Neural cell (in vitro differentiated cells): ENCODE measurements around the gene G2E3. TPM values are rescaled to one million over a fixed set of nuclear protein-coding genes. Genes with fewer than 3 reads are reported as not detected.

ENCODE experiments used
- H2AFZ ChIP-seq: fragments of 200-600, 300-800 bp; sonication (generic), shearing (Covaris generic); 2 replicates; pipeline ENCODE4 v1.6.0; 2014; ENCODE audit warnings: low read depth, mild to moderate bottlenecking, antibody characterized with exemption, low read length, moderate library complexity
- H3F3A ChIP-seq: fragments of 200-600 bp; shearing (Covaris generic); 2 replicates; pipeline ENCODE4 v1.6.1; 2016; ENCODE audit warnings: mild to moderate bottlenecking, moderate library complexity, mixed read lengths, antibody characterized with exemption, low read length; ENCODE audit not compliant: insufficient read depth, poor library complexity, severe bottlenecking
- H3K27ac ChIP-seq: fragments of 200-600, 300-800 bp; sonication (generic), shearing (Covaris generic); 2 replicates; pipeline ENCODE4 v1.5.1; 2014; ENCODE audit warnings: mild to moderate bottlenecking, low read length, moderate library complexity
- H3K27me3 ChIP-seq: fragments of 300-800, 200-600 bp; sonication (generic), shearing (Covaris generic); 2 replicates; pipeline ENCODE4 v1.6.0; 2014; ENCODE audit warnings: mild to moderate bottlenecking, low read depth, low read length, moderate library complexity; ENCODE audit not compliant: insufficient read depth
- H3K36me3 ChIP-seq: fragments of 300-800, 200-600 bp; sonication (generic), shearing (Covaris generic); 2 replicates; pipeline ENCODE4 v1.5.1; 2014; ENCODE audit warnings: mild to moderate bottlenecking, antibody characterized with exemption, low read length, moderate library complexity; ENCODE audit not compliant: insufficient read depth
- H3K4me2 ChIP-seq: fragments of 300-800, 200-600 bp; sonication (generic), shearing (Covaris generic); 2 replicates; pipeline ENCODE4 v1.6.0; 2014; ENCODE audit warnings: mild to moderate bottlenecking, low read length
- H3K4me3 ChIP-seq: fragments of 300-800, 200-600 bp; sonication (generic), shearing (Covaris generic); 2 replicates; pipeline ENCODE4 v1.5.1; 2014; ENCODE audit warnings: mild to moderate bottlenecking, low read length, moderate library complexity
- H3K79me2 ChIP-seq: fragments of 200-600 bp; shearing (Covaris generic); replicated peaks from 2 replicates; pipeline ENCODE4 v1.6.0; 2014; ENCODE audit warnings: mild to moderate bottlenecking, low read length, moderate library complexity; ENCODE audit not compliant: insufficient read depth
- H3K9ac ChIP-seq: fragments of 300-800, 200-600 bp; sonication (generic), shearing (Covaris generic); 2 replicates; pipeline ENCODE4 v1.6.1; 2016; ENCODE audit warnings: mild to moderate bottlenecking, low read length, mixed read lengths
- H3K9me2 ChIP-seq: fragments of 200-600 bp; shearing (Covaris generic); 2 replicates; pipeline ENCODE4 v1.6.1; 2016; ENCODE audit warnings: mild to moderate bottlenecking, low read length, mixed read lengths; ENCODE audit not compliant: insufficient read depth
- H3K9me3 ChIP-seq: fragments of 200-600, 300-800 bp; sonication (generic), shearing (Covaris generic); 2 replicates; pipeline ENCODE4 v1.6.1; 2016; ENCODE audit warnings: mild to moderate bottlenecking, mixed run types, low read length, moderate library complexity, mixed read lengths
- H4K20me1 ChIP-seq: fragments of 200-600 bp; shearing (Covaris generic); 2 replicates; pipeline ENCODE4 v1.6.1; 2016; ENCODE audit warnings: mild to moderate bottlenecking, mixed run types; ENCODE audit not compliant: insufficient read depth
- CTCF ChIP-seq: fragments of 450-650 bp; IDR thresholded peaks from 2 replicates; pipeline ENCODE4 v1.5.1; 2014; ENCODE audit warnings: antibody characterized with exemption, mild to moderate bottlenecking, moderate library complexity; ENCODE audit not compliant: poor library complexity, severe bottlenecking
- EP300 ChIP-seq: fragments of 450-650 bp; conservative IDR thresholded peaks from 2 replicates; pipeline ENCODE4 v1.6.1; 2014; ENCODE audit warnings: antibody characterized with exemption, mild to moderate bottlenecking, moderate library complexity; ENCODE audit not compliant: poor library complexity, severe bottlenecking
- EZH2 ChIP-seq: fragments of 200-600, 300-800 bp; shearing (Covaris generic), sonication (generic); IDR thresholded peaks from 2 replicates; pipeline ENCODE4 v1.6.1; 2014; ENCODE audit warnings: antibody characterized with exemption, low read length, borderline replicate concordance, mild to moderate bottlenecking; ENCODE audit not compliant: insufficient read depth, poor library complexity, severe bottlenecking
- MXI1 ChIP-seq: fragments of 450-650 bp; conservative IDR thresholded peaks from 2 replicates; pipeline ENCODE4 v1.6.1; 2014; ENCODE audit warnings: antibody characterized with exemption, mild to moderate bottlenecking; ENCODE audit not compliant: poor library complexity, severe bottlenecking
- POLR2AphosphoS5 ChIP-seq: IDR thresholded peaks from 2 replicates; pipeline ENCODE4 v1.6.1; 2012
- RAD21 ChIP-seq: fragments of 450-650 bp; conservative IDR thresholded peaks from 2 replicates; pipeline ENCODE4 v1.6.1; 2014; ENCODE audit warnings: antibody characterized with exemption, mild to moderate bottlenecking, moderate library complexity
- REST ChIP-seq: IDR thresholded peaks from 2 replicates; pipeline ENCODE4 v1.6.1; 2012; ENCODE audit warnings: borderline replicate concordance
- SMC3 ChIP-seq: fragments of 450-650 bp; conservative IDR thresholded peaks from 2 replicates; pipeline ENCODE4 v1.6.1; 2014; ENCODE audit warnings: antibody characterized with exemption, mild to moderate bottlenecking, moderate library complexity; ENCODE audit not compliant: poor library complexity
- TAF1 ChIP-seq: IDR thresholded peaks from 2 replicates; pipeline ENCODE4 v1.6.1; 2012; ENCODE audit warnings: low read depth
- polyA plus RNA-seq: library from polyadenylated mRNA; depleted of rRNA; stranded (reverse); fragments of >200 nt; gene quantifications from 2 replicates; pipeline ENCODE4 v1.2.3, GENCODE V29; 2014

The G2E3 gene
- polyA plus RNA-seq, 1 donor from 2014 or later = 35.4 TPM

GRCh38 chr14:30551460-30551859, 7.5 kb upstream of the G2E3 start:
- TF ChIP-seq RAD21 = no peak
- no peak for TF ChIP-seq CTCF
- no peak for TF ChIP-seq POLR2AphosphoS5
- no peak for TF ChIP-seq EZH2
- no peak for TF ChIP-seq EP300
- no peak for TF ChIP-seq REST
- no peak for TF ChIP-seq SMC3
- Histone ChIP-seq H3K27me3 (no peaks in the 10 kb centered on the region), H3K36me3 (no peaks in the 10 kb centered on the region), H2AFZ (no peak overlapping the region), H3K9me2 (no peaks in the 10 kb centered on the region), H3K79me2 (no peaks in the 10 kb centered on the region), H3K4me3 (no peak overlapping the region), H3F3A (no peaks in the 10 kb centered on the region), H3K27ac (no peak overlapping the region), H3K9me3 (no peaks in the 10 kb centered on the region), H4K20me1 (no peaks in the 10 kb centered on the region), H3K4me2 (no peak overlapping the region), H3K9ac (no peak overlapping the region)

- H3K9ac ChIP-seq = no peak overlapping the region
- H2AFZ ChIP-seq = no peak overlapping the region
These were observed 5.5 kb upstream of the G2E3 start for GRCh38 chr14:30553311-30553989.

More at GRCh38 chr14:30553311-30553989, 5.5 kb upstream of the G2E3 start:
- Histone ChIP-seq H3K4me3 (no peak overlapping the region), H4K20me1 (no peaks in the 10 kb centered on the region), H3K36me3 (no peaks in the 10 kb centered on the region), H3K79me2 (no peaks in the 10 kb centered on the region), H3K27ac (no peak overlapping the region), H3K9me2 (no peaks in the 10 kb centered on the region), H3K9me3 (no peaks in the 10 kb centered on the region), H3K27me3 (no peaks in the 10 kb centered on the region), H3F3A (no peaks in the 10 kb centered on the region), H3K4me2 (no peak overlapping the region)
- TF ChIP-seq EZH2 = no peak
- no peak for TF ChIP-seq MXI1
- TF ChIP-seq EP300 = no peak
- no peak for TF ChIP-seq SMC3
- no peak for TF ChIP-seq CTCF
- TF ChIP-seq RAD21 = no peak
- no peak for TF ChIP-seq POLR2AphosphoS5
- no peak for TF ChIP-seq REST
- no peak for TF ChIP-seq TAF1
